GM19452 (cell line): ENCODE measurements around the gene NBAS.
"Not testable (repeated sequence)": the region's sequence is repeated elsewhere in the genome, so short reads cannot be mapped to it uniquely, and the experiment has no call there.

ENCODE experiments used
- ATAC-seq: cut with Tn5 transposase; IDR thresholded peaks from one replicate; pipeline ENCODE4 v1.9.1; 2021; ENCODE audit not compliant: unreplicated experiment

NBAS gene

GRCh38 chr2:15275346-15275745 is 285.8 kb downstream of the NBAS start:
- no peak for ATAC-seq

GRCh38 chr2:15273452-15273851 is 287.7 kb downstream of the NBAS start:
- ATAC-seq = no peak

GRCh38 chr2:15272942-15273341 is 288.2 kb downstream of the NBAS start:
- ATAC-seq = no peak

- ATAC-seq = no peak
These were observed 289.1 kb downstream of the NBAS start for GRCh38 chr2:15271941-15272542.

- no peak for ATAC-seq
These were observed 289.9 kb downstream of the NBAS start for GRCh38 chr2:15271276-15271675.

- ATAC-seq = no peak
These were observed 292.1 kb downstream of the NBAS start for GRCh38 chr2:15269043-15269442.

- ATAC-seq = no peak
These were observed 295.2 kb downstream of the NBAS start for GRCh38 chr2:15265889-15266288.

- no peak for ATAC-seq
These were observed 297.0 kb downstream of the NBAS start for GRCh38 chr2:15263976-15264685.

- no peak for ATAC-seq
These were observed 298.3 kb downstream of the NBAS start for GRCh38 chr2:15262792-15263191.

GRCh38 chr2:15260835-15261234 is 300.3 kb downstream of the NBAS start:
- ATAC-seq = no peak

GRCh38 chr2:15260196-15260595 is 300.9 kb downstream of the NBAS start:
- ATAC-seq = no peak

- ATAC-seq = no peak
These were observed 301.8 kb downstream of the NBAS start for GRCh38 chr2:15259356-15259756.

GRCh38 chr2:15258385-15258784 is 302.7 kb downstream of the NBAS start:
- not testable (repeated sequence) for ATAC-seq

GRCh38 chr2:15253835-15254286 is 307.3 kb downstream of the NBAS start:
- no peak for ATAC-seq

- ATAC-seq = no peak
These were observed 307.9 kb downstream of the NBAS start for GRCh38 chr2:15253247-15253646.

- ATAC-seq = no peak
These were observed 309.4 kb downstream of the NBAS start for GRCh38 chr2:15251753-15252152.

- not testable (repeated sequence) for ATAC-seq
These were observed 310.2 kb downstream of the NBAS start for GRCh38 chr2:15250946-15251345.

- no peak for ATAC-seq
These were observed 314.3 kb downstream of the NBAS start for GRCh38 chr2:15246870-15247269.

GRCh38 chr2:15243762-15244161 is 317.4 kb downstream of the NBAS start:
- no peak for ATAC-seq

- ATAC-seq = no peak
These were observed 318.1 kb downstream of the NBAS start for GRCh38 chr2:15242936-15243461.

- ATAC-seq = no peak
These were observed 319.2 kb downstream of the NBAS start for GRCh38 chr2:15241929-15242328.

- ATAC-seq = no peak
These were observed 319.9 kb downstream of the NBAS start for GRCh38 chr2:15241201-15241600.
